HEK293 (cell line): ENCODE results near the gene MSS51.

Source experiments
- CTCF ChIA-PET: fragments of 350-600 bp; formaldehyde crosslinking; extraction: SDS; loops from one replicate; lab custom pipeline; 2021; ENCODE audit warnings: antibody characterized with exemption; lab: Yijun Ruan, JAX
- POLR2A ChIA-PET: fragments of 300-600 bp; formaldehyde crosslinking; extraction: SDS; loops from one replicate; lab custom pipeline; 2020; ENCODE audit warnings: antibody characterized with exemption, inconsistent platforms; lab: Yijun Ruan, JAX
- H3K27ac ChIP-seq: fragments of 200-500 bp; sonication (Bioruptor generic); 2 replicates; pipeline ENCODE4 v1.5.1; 2014; ENCODE audit warnings: low read depth, low read length, control low read depth, inconsistent platforms; ENCODE audit errors: extremely low read depth
- H3K36me3 ChIP-seq, 2 experiments: fragments of 200-500 bp in 1 of 2; sonication (Bioruptor generic) in 1 of 2; 1 replicate in 1 of 2; 2 replicates in 1 of 2; pipeline ENCODE4 v1.5.1; 2014 to 2017; ENCODE audit warnings: inconsistent platforms in 2 of 2, low read length in 2 of 2; ENCODE audit not compliant: control insufficient read depth in 2 of 2, insufficient read depth in 1 of 2
- H3K4me1 ChIP-seq: fragments of 200-500 bp; sonication (Bioruptor generic); 2 replicates; pipeline ENCODE4 v1.5.1; 2014; ENCODE audit warnings: mild to moderate bottlenecking, low read length, inconsistent platforms; ENCODE audit not compliant: control insufficient read depth, insufficient read depth
- H3K4me3 ChIP-seq: 2 replicates; pipeline ENCODE4 v1.5.1; 2011; ENCODE audit warnings: low read depth, mild to moderate bottlenecking, control low read depth, low read length, moderate library complexity
- H3K9me3 ChIP-seq: fragments of 200-500 bp; sonication (Bioruptor generic); 2 replicates; pipeline ENCODE4 v1.5.1; 2014; ENCODE audit warnings: low read depth, low read length, inconsistent platforms; ENCODE audit not compliant: control insufficient read depth, insufficient read depth
- CTCF ChIP-seq: fragments of 450-650 bp; formaldehyde crosslinking; IDR thresholded peaks from 2 replicates; pipeline ENCODE4 v1.5.1; 2016; ENCODE audit warnings: missing biosample characterization, missing genetic modification characterization
- ZNF248 ChIP-seq: fragments of 450-650 bp; formaldehyde crosslinking; IDR thresholded peaks from 2 replicates; pipeline ENCODE4 v1.5.1; 2017; ENCODE audit warnings: missing biosample characterization, missing genetic modification characterization
- ZNF513 ChIP-seq: fragments of 450-650 bp; IDR thresholded peaks from 2 replicates; pipeline ENCODE4 v1.5.1; 2018; ENCODE audit warnings: missing biosample characterization, missing genetic modification characterization
- ZNF560 ChIP-seq: fragments of 450-650 bp; formaldehyde crosslinking; IDR thresholded peaks from 2 replicates; pipeline ENCODE4 v1.5.1; 2017; ENCODE audit warnings: missing biosample characterization, missing genetic modification characterization, borderline replicate concordance
- ZNF660 ChIP-seq: fragments of 450-650 bp; IDR thresholded peaks from 2 replicates; pipeline ENCODE4 v1.5.1; 2018; ENCODE audit warnings: missing biosample characterization, mild to moderate bottlenecking, missing genetic modification characterization
- TF ChIP-seq, protein P1 (sequence below): fragments of 450-650 bp; formaldehyde crosslinking; IDR thresholded peaks from 2 replicates; pipeline ENCODE4 v1.5.1; 2016; ENCODE audit warnings: missing biosample characterization, missing genetic modification characterization

The MSS51 gene

DNA sequence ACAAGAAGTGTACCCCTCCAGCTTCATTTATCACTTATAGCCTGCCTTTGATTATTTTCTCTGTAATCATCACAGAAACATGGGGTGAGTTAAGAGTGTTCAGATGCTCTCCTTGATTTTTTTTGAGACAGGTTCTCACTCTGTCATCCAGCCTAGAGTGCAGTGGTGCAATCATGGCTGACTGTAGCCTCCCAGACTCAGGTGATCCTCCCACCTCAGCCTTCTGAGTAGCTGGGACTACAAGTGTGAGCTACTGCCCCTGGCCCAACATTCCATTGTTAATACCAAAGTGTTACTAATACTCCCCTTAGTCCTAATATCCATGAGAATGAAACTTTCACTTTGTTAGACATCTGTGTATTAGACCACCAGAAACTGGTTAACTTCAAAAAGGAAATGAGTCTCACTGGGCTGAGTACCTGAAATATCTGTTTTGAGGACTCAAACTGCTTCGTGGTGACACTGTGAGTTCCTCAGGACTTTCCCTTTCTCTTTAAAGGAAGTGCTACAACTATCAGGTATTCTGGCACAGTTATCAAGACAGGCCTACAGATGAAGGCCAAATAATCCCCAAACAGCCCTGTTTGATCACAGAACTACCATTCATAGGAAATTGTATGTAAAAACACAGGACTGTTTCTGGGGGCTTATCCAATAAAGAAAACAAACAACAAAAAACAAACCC is 54.2 kb downstream of the MSS51 start (continued):
- TF ChIP-seq, protein P1, sequence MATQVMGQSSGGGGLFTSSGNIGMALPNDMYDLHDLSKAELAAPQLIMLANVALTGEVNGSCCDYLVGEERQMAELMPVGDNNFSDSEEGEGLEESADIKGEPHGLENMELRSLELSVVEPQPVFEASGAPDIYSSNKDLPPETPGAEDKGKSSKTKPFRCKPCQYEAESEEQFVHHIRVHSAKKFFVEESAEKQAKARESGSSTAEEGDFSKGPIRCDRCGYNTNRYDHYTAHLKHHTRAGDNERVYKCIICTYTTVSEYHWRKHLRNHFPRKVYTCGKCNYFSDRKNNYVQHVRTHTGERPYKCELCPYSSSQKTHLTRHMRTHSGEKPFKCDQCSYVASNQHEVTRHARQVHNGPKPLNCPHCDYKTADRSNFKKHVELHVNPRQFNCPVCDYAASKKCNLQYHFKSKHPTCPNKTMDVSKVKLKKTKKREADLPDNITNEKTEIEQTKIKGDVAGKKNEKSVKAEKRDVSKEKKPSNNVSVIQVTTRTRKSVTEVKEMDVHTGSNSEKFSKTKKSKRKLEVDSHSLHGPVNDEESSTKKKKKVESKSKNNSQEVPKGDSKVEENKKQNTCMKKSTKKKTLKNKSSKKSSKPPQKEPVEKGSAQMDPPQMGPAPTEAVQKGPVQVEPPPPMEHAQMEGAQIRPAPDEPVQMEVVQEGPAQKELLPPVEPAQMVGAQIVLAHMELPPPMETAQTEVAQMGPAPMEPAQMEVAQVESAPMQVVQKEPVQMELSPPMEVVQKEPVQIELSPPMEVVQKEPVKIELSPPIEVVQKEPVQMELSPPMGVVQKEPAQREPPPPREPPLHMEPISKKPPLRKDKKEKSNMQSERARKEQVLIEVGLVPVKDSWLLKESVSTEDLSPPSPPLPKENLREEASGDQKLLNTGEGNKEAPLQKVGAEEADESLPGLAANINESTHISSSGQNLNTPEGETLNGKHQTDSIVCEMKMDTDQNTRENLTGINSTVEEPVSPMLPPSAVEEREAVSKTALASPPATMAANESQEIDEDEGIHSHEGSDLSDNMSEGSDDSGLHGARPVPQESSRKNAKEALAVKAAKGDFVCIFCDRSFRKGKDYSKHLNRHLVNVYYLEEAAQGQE, result no peak
- TF ChIP-seq CTCF, result no peak
- TF ChIP-seq ZNF560 (tag by site-specific recombination), result no peak

DNA sequence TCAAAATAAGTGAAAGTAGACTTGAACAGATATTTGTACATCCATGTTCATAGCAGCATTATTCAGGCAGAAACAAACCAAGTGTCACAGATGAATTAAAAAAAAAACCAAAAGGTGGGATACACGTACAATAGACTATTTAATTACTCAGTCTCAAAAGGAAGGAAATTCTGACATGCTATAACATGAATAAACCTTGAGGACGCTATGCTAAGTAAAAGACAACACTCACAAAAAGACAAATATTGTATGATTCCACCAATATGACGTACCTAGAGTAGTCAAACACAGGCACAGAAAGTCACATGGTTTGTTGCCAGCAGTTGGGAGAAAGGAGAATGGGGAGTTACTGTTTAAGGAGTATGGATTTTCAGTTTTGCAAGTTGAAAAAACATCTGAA is 56.7 kb downstream of the MSS51 start:
- TF ChIP-seq ZNF513 (tag by site-specific recombination) (no peak), ZNF660 (no peak), ZNF248 (tag by site-specific recombination) (no peak)
- H3K27ac ChIP-seq, result no peak overlapping the region
- POLR2A ChIA-PET, result no interaction called here
- H3K4me3 ChIP-seq, result no peak overlapping the region
- H3K36me3 ChIP-seq, result peaks cover 50 to 68% of the 10 kb centered on the region in 2 experiments
- CTCF ChIA-PET, result interaction anchor here (0.6 kb wide), 1 partner anchor 100 kb away, joined by 4 read pairs; no protein-coding TSS in a partner anchor
- no peaks in the 10 kb centered on the region for H3K9me3 ChIP-seq
- no peaks in the 10 kb centered on the region for H3K4me1 ChIP-seq
